Liver (tissue), 9 donors: Measurements from ENCODE around the gene EIF4E2. TPM values are rescaled to one million over a fixed set of nuclear protein-coding genes. Genes with fewer than 3 reads are reported as not detected.

Experiments used
- DNase-seq: peaks from one replicate; pipeline ENCODE4 v3.0.0-alpha.2; 2017; ENCODE audit warnings: low spot score
- H3K27ac ChIP-seq, 2 donors: one replicate each; pipeline ENCODE4 v1.7.0; 2013; ENCODE audit warnings: inconsistent platforms in 2 of 2, low read length in 2 of 2, control low read depth in 1 of 2, low read depth in 1 of 2, mild to moderate bottlenecking in 1 of 2
- H3K27me3 ChIP-seq, 4 donors: one replicate each; pipeline versions ENCODE4 v1.6.1 to v1.7.0; 2013; ENCODE audit warnings: low read length in 3 of 4, inconsistent platforms in 1 of 4, mild to moderate bottlenecking in 1 of 4, moderate library complexity in 1 of 4; ENCODE audit not compliant: control insufficient read depth in 4 of 4, insufficient read depth in 4 of 4
- H3K36me3 ChIP-seq, 4 donors: one replicate each; pipeline versions ENCODE4 v1.6.1 to v1.7.0; 2013; ENCODE audit warnings: low read length in 3 of 4, mild to moderate bottlenecking in 3 of 4, low read depth in 1 of 4, moderate library complexity in 1 of 4; ENCODE audit not compliant: control insufficient read depth in 4 of 4, insufficient read depth in 3 of 4
- H3K4me1 ChIP-seq, 4 donors: one replicate each; pipeline versions ENCODE4 v1.6.1 to v1.7.0; 2013; ENCODE audit warnings: low read length in 3 of 4, mild to moderate bottlenecking in 3 of 4, moderate library complexity in 1 of 4; ENCODE audit not compliant: control insufficient read depth in 4 of 4, insufficient read depth in 4 of 4
- H3K4me3 ChIP-seq, 3 donors: one replicate each; pipeline versions ENCODE4 v1.6.1 to v1.7.0; 2013; ENCODE audit warnings: low read length in 3 of 3, control low read depth in 1 of 3, low read depth in 1 of 3, mild to moderate bottlenecking in 1 of 3
- H3K9ac ChIP-seq, 2 donors: one replicate each; pipeline ENCODE4 v1.7.0; 2013; ENCODE audit warnings: low read length in 2 of 2, mild to moderate bottlenecking in 2 of 2, moderate library complexity in 2 of 2, control low read depth in 1 of 2, low read depth in 1 of 2
- H3K9me3 ChIP-seq, 4 donors: one replicate each; pipeline versions ENCODE4 v1.6.1 to v1.7.0; 2013; ENCODE audit warnings: low read length in 3 of 4; ENCODE audit not compliant: control insufficient read depth in 4 of 4
- ATF3 ChIP-seq: IDR thresholded peaks from 2 replicates; pipeline ENCODE4 v1.6.1; 2016; ENCODE audit warnings: antibody characterized with exemption
- CTCF ChIP-seq: fragments of 150-350 bp; IDR thresholded peaks from 2 replicates; pipeline ENCODE4 v1.5.1; 2017; ENCODE audit warnings: improper control_type of control experiment, low read depth, low read length; ENCODE audit not compliant: missing input control
- EGR1 ChIP-seq, 2 donors: IDR thresholded peaks; 2 replicates each; pipeline ENCODE4 v1.6.1; 2016 to 2018; ENCODE audit warnings: antibody characterized with exemption in 2 of 2, low read depth in 2 of 2
- FOXA1 ChIP-seq: IDR thresholded peaks from 2 replicates; pipeline ENCODE4 v1.6.1; 2016; ENCODE audit warnings: antibody characterized with exemption
- FOXA2 ChIP-seq: IDR thresholded peaks from 2 replicates; pipeline ENCODE4 v1.6.1; 2016; ENCODE audit warnings: antibody characterized with exemption
- GABPA ChIP-seq, 2 donors: IDR thresholded peaks in 1 of 2; conservative IDR thresholded peaks in 1 of 2; 2 replicates each; pipeline ENCODE4 v1.6.1; 2016; ENCODE audit warnings: antibody characterized with exemption in 2 of 2, mild to moderate bottlenecking in 1 of 2, moderate library complexity in 1 of 2
- HNF4A ChIP-seq, 2 donors: conservative IDR thresholded peaks; 2 replicates each; pipeline ENCODE4 v1.6.1; 2016; ENCODE audit warnings: antibody characterized with exemption in 2 of 2, mild to moderate bottlenecking in 2 of 2
- HNF4G ChIP-seq: IDR thresholded peaks from 2 replicates; pipeline ENCODE4 v1.6.1; 2016; ENCODE audit warnings: antibody characterized with exemption
- JUND ChIP-seq, 2 donors: IDR thresholded peaks; 2 replicates each; pipeline ENCODE4 v1.6.1; 2016; ENCODE audit warnings: antibody characterized with exemption in 2 of 2
- MAX ChIP-seq: IDR thresholded peaks from 2 replicates; pipeline ENCODE4 v1.6.1; 2016; ENCODE audit warnings: antibody characterized with exemption
- NR2F2 ChIP-seq: IDR thresholded peaks from 2 replicates; pipeline ENCODE4 v1.6.1; 2016; ENCODE audit warnings: antibody characterized with exemption
- RAD21 ChIP-seq, 2 donors: IDR thresholded peaks; 2 replicates each; pipeline ENCODE4 v1.6.1; 2016; ENCODE audit warnings: antibody characterized with exemption in 2 of 2, mild to moderate bottlenecking in 2 of 2
- RXRA ChIP-seq, 2 donors: IDR thresholded peaks; 2 replicates each; pipeline ENCODE4 v1.6.1; 2017 to 2018; ENCODE audit warnings: antibody characterized with exemption in 2 of 2, mild to moderate bottlenecking in 1 of 2
- SP1 ChIP-seq: IDR thresholded peaks from 2 replicates; pipeline ENCODE4 v1.6.1; 2018; ENCODE audit warnings: antibody characterized with exemption, mild to moderate bottlenecking
- TAF1 ChIP-seq: conservative IDR thresholded peaks from 2 replicates; pipeline ENCODE4 v1.6.1; 2016; ENCODE audit warnings: antibody characterized with exemption, mild to moderate bottlenecking
- YY1 ChIP-seq: IDR thresholded peaks from 2 replicates; pipeline ENCODE4 v1.6.1; 2016; ENCODE audit warnings: antibody characterized with exemption, mild to moderate bottlenecking
- WGBS: extraction: QIAGEN DNeasy Blood & Tissue Kit; methylation state at CpG from one replicate; pipeline ENCODE4 v1.1.7; 2013; 5-methylcytosine and 5-hydroxymethylcytosine counted together
- polyA plus RNA-seq, 2 donors: library from polyadenylated mRNA; stranded (reverse) in 1 of 2; unstranded in 1 of 2; fragments of 200-250 nt in 1 of 2; fragments of >200 nt in 1 of 2; fragmentation: Nextera tagmentation in 1 of 2; extraction: Ambion mirVana in 1 of 2; gene quantifications; one replicate each; pipeline versions ENCODE4 v1.2.1 to v1.2.3, GENCODE V29; 2013 to 2015
- total RNA-seq, 2 donors: library from RNA; depleted of rRNA; stranded (reverse); fragments of >200 nt; gene quantifications; one replicate each; pipeline ENCODE4 v1.2.3, GENCODE V29; 2014
- TF ChIP-seq, protein P1 (sequence below): IDR thresholded peaks from 2 replicates; pipeline ENCODE4 v1.6.1; 2016; ENCODE audit warnings: antibody characterized with exemption
- TF ChIP-seq, protein P2 (sequence below): IDR thresholded peaks from 2 replicates; pipeline ENCODE4 v1.6.1; 2016; ENCODE audit warnings: antibody characterized with exemption, mild to moderate bottlenecking
- donor health status: healthy.
- donor health status: healthy.
- donor health status: healthy.
- donor health status: healthy.
- donor health status: healthy.

The EIF4E2 gene
- total and polyA plus RNA-seq, 4 donors, result 30.0 to 46.9 (median 45.4) TPM

- Histone ChIP-seq H3K27ac (no peak overlapping the region), H3K4me1 (peaks cover 0 to 3% (median under 1%) of the 10 kb centered on the region in 4 donors), H3K9me3 (no peaks in the 10 kb centered on the region), H3K9ac (no peak overlapping the region), H3K27me3 (no peaks in the 10 kb centered on the region), H3K4me3 (no peak overlapping the region), H3K36me3 (peaks cover 0 to 1% (median 0%) of the 10 kb centered on the region in 4 donors)
- no peak for DNase-seq
- TF ChIP-seq CTCF (no peak), FOXA1 (no peak), EGR1 (IDR thresholded peaks at IDR 0.05; ENCODE audit: low read depth in 2 of 2) (no peak), MAX (no peak), FOXA2 (no peak), HNF4G (no peak), HNF4A (conservative IDR thresholded peaks at IDR 0.05) (no peak), JUND (IDR thresholded peaks at IDR 0.05) (no peak), YY1 (no peak), RXRA (IDR thresholded peaks at IDR 0.05) (no peak), GABPA (IDR thresholded peaks at IDR 0.05 in 1 of 2, conservative IDR thresholded peaks at IDR 0.05 in 1 of 2) (no peak), TAF1 (no peak), RAD21 (IDR thresholded peaks at IDR 0.05) (no peak), NR2F2 (no peak), SP1 (no peak), ATF3 (no peak)
- TF ChIP-seq, protein P1, sequence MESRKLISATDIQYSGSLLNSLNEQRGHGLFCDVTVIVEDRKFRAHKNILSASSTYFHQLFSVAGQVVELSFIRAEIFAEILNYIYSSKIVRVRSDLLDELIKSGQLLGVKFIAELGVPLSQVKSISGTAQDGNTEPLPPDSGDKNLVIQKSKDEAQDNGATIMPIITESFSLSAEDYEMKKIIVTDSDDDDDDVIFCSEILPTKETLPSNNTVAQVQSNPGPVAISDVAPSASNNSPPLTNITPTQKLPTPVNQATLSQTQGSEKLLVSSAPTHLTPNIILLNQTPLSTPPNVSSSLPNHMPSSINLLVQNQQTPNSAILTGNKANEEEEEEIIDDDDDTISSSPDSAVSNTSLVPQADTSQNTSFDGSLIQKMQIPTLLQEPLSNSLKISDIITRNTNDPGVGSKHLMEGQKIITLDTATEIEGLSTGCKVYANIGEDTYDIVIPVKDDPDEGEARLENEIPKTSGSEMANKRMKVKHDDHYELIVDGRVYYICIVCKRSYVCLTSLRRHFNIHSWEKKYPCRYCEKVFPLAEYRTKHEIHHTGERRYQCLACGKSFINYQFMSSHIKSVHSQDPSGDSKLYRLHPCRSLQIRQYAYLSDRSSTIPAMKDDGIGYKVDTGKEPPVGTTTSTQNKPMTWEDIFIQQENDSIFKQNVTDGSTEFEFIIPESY, result no peak
- TF ChIP-seq, protein P2, sequence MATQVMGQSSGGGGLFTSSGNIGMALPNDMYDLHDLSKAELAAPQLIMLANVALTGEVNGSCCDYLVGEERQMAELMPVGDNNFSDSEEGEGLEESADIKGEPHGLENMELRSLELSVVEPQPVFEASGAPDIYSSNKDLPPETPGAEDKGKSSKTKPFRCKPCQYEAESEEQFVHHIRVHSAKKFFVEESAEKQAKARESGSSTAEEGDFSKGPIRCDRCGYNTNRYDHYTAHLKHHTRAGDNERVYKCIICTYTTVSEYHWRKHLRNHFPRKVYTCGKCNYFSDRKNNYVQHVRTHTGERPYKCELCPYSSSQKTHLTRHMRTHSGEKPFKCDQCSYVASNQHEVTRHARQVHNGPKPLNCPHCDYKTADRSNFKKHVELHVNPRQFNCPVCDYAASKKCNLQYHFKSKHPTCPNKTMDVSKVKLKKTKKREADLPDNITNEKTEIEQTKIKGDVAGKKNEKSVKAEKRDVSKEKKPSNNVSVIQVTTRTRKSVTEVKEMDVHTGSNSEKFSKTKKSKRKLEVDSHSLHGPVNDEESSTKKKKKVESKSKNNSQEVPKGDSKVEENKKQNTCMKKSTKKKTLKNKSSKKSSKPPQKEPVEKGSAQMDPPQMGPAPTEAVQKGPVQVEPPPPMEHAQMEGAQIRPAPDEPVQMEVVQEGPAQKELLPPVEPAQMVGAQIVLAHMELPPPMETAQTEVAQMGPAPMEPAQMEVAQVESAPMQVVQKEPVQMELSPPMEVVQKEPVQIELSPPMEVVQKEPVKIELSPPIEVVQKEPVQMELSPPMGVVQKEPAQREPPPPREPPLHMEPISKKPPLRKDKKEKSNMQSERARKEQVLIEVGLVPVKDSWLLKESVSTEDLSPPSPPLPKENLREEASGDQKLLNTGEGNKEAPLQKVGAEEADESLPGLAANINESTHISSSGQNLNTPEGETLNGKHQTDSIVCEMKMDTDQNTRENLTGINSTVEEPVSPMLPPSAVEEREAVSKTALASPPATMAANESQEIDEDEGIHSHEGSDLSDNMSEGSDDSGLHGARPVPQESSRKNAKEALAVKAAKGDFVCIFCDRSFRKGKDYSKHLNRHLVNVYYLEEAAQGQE, result no peak
- 78% methylated on average over 7 of the region's 7 CpGs for WGBS
These were observed 42.2 kb upstream of the EIF4E2 start for GRCh38 chr2:232508251-232508650.
